ENCODE measurements around the gene KLF2.

The KLF2 gene

DNA sequence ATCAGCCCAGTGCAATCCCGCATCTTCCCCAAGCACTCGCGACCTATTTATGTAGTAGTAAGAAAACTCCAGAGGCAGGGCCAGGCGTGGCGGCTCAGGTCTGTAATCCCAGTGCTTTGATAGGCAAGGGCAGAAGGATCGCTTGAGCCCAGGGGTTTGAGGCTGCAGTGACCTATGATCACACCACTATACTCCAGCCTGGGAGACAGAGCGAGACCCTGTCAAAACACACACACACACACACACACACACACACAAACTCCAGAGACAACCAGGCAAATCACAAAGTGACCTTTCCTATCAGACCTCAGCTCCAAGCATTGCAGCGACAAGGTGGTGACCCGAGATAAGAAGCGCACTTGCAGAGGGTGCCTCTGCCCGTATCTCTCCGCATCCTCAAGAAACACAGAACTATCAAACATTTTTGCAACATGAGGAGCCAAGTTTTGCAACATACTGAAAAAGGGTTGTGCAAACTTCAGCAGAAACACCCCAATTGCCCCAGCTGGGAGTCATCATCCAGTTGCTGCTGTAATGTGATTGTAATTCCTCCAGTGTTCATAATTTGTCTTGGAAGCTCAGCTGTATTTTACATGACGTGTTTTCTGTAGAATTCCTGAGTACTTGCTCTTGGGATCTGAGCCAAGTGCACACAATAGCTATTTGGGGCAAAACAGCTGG is 8.7 kb upstream of the KLF2 start:
- Histone ChIP-seq H3K79me2 (ENCODE audit: insufficient read depth, low read length) (no peaks in the 10 kb centered on the region), H3K9me2 (ENCODE audit: low read depth, low read length) (no peaks in the 10 kb centered on the region), H3K36me3 (ENCODE audit: insufficient read depth, low read length) (no peaks in the 10 kb centered on the region), H3K4me2 (ENCODE audit: low read length) (no peak overlapping the region), H4K20me1 (ENCODE audit: insufficient read depth, low read length) (no peaks in the 10 kb centered on the region), H3F3A (ENCODE audit: insufficient read depth, low read length) (no peaks in the 10 kb centered on the region), H3K27ac (ENCODE audit: low read depth, low read length, poor library complexity, severe bottlenecking) (no peak overlapping the region), H3K9ac (ENCODE audit: low read length) (no peak overlapping the region), H3K4me1 (ENCODE audit: insufficient read depth, low read length, severe bottlenecking) (no peaks in the 10 kb centered on the region), H2AFZ (ENCODE audit: low read length) (no peak overlapping the region), H3K9me3 (ENCODE audit: low read length) (no peaks in the 10 kb centered on the region), H3K4me3 (ENCODE audit: low read depth, low read length, poor library complexity, severe bottlenecking) (no peak overlapping the region), H3K27me3 (ENCODE audit: insufficient read depth, low read length) (no peaks in the 10 kb centered on the region)
- TF ChIP-seq EZH2 (IDR thresholded peaks at IDR 0.05; ENCODE audit: borderline replicate concordance, low read length) = no peak
- TF ChIP-seq, protein P1, sequence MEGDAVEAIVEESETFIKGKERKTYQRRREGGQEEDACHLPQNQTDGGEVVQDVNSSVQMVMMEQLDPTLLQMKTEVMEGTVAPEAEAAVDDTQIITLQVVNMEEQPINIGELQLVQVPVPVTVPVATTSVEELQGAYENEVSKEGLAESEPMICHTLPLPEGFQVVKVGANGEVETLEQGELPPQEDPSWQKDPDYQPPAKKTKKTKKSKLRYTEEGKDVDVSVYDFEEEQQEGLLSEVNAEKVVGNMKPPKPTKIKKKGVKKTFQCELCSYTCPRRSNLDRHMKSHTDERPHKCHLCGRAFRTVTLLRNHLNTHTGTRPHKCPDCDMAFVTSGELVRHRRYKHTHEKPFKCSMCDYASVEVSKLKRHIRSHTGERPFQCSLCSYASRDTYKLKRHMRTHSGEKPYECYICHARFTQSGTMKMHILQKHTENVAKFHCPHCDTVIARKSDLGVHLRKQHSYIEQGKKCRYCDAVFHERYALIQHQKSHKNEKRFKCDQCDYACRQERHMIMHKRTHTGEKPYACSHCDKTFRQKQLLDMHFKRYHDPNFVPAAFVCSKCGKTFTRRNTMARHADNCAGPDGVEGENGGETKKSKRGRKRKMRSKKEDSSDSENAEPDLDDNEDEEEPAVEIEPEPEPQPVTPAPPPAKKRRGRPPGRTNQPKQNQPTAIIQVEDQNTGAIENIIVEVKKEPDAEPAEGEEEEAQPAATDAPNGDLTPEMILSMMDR (IDR thresholded peaks at IDR 0.05; ENCODE audit: low read length) = no peak

DNA sequence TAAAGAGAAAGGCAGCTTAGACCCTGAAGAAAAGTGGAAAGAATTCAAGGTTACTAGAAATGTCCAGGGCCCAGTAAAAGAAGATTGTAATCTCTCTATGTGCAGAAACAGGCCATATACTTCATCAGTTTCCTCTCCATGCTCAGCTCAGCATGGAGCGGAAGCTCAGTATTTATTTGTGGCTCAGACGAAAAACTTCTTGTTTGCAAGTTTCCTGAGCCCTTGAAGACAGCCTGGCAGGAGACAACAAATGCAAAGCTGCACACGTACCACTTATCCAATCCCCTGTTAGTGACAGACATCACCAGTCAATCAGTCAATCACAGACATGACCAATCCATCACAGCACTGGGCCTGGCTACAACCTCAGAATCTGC is 8.1 kb upstream of the KLF2 start:
- Histone ChIP-seq H3K79me2 (ENCODE audit: insufficient read depth, low read length) (no peaks in the 10 kb centered on the region), H3K4me2 (ENCODE audit: low read length) (no peak overlapping the region), H3K9ac (ENCODE audit: low read length) (no peak overlapping the region), H3K9me3 (ENCODE audit: low read length) (no peaks in the 10 kb centered on the region), H4K20me1 (ENCODE audit: insufficient read depth, low read length) (no peaks in the 10 kb centered on the region), H2AFZ (ENCODE audit: low read length) (no peak overlapping the region), H3F3A (ENCODE audit: insufficient read depth, low read length) (no peaks in the 10 kb centered on the region), H3K9me2 (ENCODE audit: low read depth, low read length) (no peaks in the 10 kb centered on the region), H3K4me3 (ENCODE audit: low read depth, low read length, poor library complexity, severe bottlenecking) (no peak overlapping the region), H3K36me3 (ENCODE audit: insufficient read depth, low read length) (no peaks in the 10 kb centered on the region), H3K4me1 (ENCODE audit: insufficient read depth, low read length, severe bottlenecking) (no peaks in the 10 kb centered on the region), H3K27ac (ENCODE audit: low read depth, low read length, poor library complexity, severe bottlenecking) (no peak overlapping the region), H3K27me3 (ENCODE audit: insufficient read depth, low read length) (no peaks in the 10 kb centered on the region)
- no peak for TF ChIP-seq EZH2 (IDR thresholded peaks at IDR 0.05; ENCODE audit: borderline replicate concordance, low read length)
- TF ChIP-seq, protein P1 (IDR thresholded peaks at IDR 0.05; ENCODE audit: low read length) = no peak

DNA sequence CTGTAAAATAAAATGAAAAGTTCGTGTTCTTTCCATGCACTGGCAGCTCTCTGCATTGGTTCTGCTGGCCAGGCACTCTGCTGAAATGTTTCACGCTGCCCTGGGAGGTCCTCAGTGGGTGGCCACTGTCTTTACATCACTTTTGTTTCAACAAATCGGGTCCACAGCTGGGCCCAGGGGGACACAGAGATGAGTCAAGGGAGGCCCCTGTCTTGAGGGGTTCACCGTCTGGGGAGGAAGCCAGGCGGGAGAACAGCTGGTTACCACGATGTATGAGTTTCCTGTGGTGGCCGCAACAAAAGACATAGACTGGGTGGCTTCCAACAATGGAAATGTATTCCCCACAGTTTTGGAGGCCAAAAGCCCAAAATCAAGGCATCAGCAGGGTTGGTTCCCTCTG is 5.1 kb upstream of the KLF2 start:
- Histone ChIP-seq H3K4me1 (ENCODE audit: insufficient read depth, low read length, severe bottlenecking) (no peaks in the 10 kb centered on the region), H3K4me3 (ENCODE audit: low read depth, low read length, poor library complexity, severe bottlenecking) (no peak overlapping the region), H3K9ac (ENCODE audit: low read length) (no peak overlapping the region), H4K20me1 (ENCODE audit: insufficient read depth, low read length) (no peaks in the 10 kb centered on the region), H3K36me3 (ENCODE audit: insufficient read depth, low read length) (no peaks in the 10 kb centered on the region), H2AFZ (ENCODE audit: low read length) (no peak overlapping the region), H3K27me3 (ENCODE audit: insufficient read depth, low read length) (no peaks in the 10 kb centered on the region; the same call in 1 of the 2 replicates), H3K79me2 (ENCODE audit: insufficient read depth, low read length) (no peaks in the 10 kb centered on the region), H3K9me2 (ENCODE audit: low read depth, low read length) (no peaks in the 10 kb centered on the region), H3K4me2 (ENCODE audit: low read length) (no peak overlapping the region), H3K27ac (ENCODE audit: low read depth, low read length, poor library complexity, severe bottlenecking) (no peak overlapping the region), H3K9me3 (ENCODE audit: low read length) (no peaks in the 10 kb centered on the region), H3F3A (ENCODE audit: insufficient read depth, low read length) (no peaks in the 10 kb centered on the region)
- no peak for TF ChIP-seq EZH2 (IDR thresholded peaks at IDR 0.05; ENCODE audit: borderline replicate concordance, low read length)

DNA sequence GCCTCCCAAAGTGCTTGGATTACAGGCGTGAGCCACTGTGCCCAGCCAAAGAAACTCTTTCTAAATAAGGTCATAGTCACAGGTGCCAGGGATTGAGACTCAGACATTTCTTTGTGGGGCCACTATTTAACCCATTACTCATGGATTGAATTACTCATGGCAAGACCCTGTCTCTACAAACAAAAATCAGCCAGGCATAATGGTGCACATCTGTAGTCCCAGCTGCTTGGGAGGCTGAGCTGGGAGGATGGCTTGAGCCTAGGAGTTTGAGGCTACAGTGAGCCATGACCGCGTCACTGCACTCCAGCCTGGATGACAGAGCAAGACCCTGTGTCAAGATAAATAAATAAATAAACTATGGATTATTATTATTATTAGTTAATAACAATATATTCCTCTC is 3.6 kb upstream of the KLF2 start:
- Histone ChIP-seq H4K20me1 (ENCODE audit: insufficient read depth, low read length) (no peaks in the 10 kb centered on the region), H3K4me3 (ENCODE audit: low read depth, low read length, poor library complexity, severe bottlenecking) (no peak overlapping the region), H3K36me3 (ENCODE audit: insufficient read depth, low read length) (no peaks in the 10 kb centered on the region), H3K79me2 (ENCODE audit: insufficient read depth, low read length) (no peaks in the 10 kb centered on the region), H3K27ac (ENCODE audit: low read depth, low read length, poor library complexity, severe bottlenecking) (no peak overlapping the region), H3K27me3 (ENCODE audit: insufficient read depth, low read length) (peaks cover 3% of the 10 kb centered on the region), H3K9me2 (ENCODE audit: low read depth, low read length) (no peaks in the 10 kb centered on the region), H3K9me3 (ENCODE audit: low read length) (no peaks in the 10 kb centered on the region), H3K4me2 (ENCODE audit: low read length) (no peak overlapping the region), H2AFZ (ENCODE audit: low read length) (no peak overlapping the region), H3K4me1 (ENCODE audit: insufficient read depth, low read length, severe bottlenecking) (peaks cover 5% of the 10 kb centered on the region), H3F3A (ENCODE audit: insufficient read depth, low read length) (no peaks in the 10 kb centered on the region), H3K9ac (ENCODE audit: low read length) (no peak overlapping the region)
- TF ChIP-seq EZH2 (IDR thresholded peaks at IDR 0.05; ENCODE audit: borderline replicate concordance, low read length) = no peak
- TF ChIP-seq, protein P1 (IDR thresholded peaks at IDR 0.05; ENCODE audit: low read length) = no peak

Data from OCI-LY1 (cell line).